ENCODE data around the gene FN3KRP.

FN3KRP gene

GRCh38 chr17:82692268-82692667, 24.2 kb upstream of the FN3KRP start:
- ATAC-seq (ENCODE audit: low read depth), result no peak
- DNase-seq (ENCODE audit: low spot score), result no peak
- Histone ChIP-seq H3K9me3 (ENCODE audit: severe bottlenecking) (no peaks in the 10 kb centered on the region), H3K4me1 (ENCODE audit: insufficient read depth, poor library complexity, severe bottlenecking) (no peaks in the 10 kb centered on the region), H3K4me3 (ENCODE audit: severe bottlenecking) (no peak overlapping the region), H3K36me3 (ENCODE audit: low read depth) (no peaks in the 10 kb centered on the region), H3K27me3 (ENCODE audit: insufficient read depth, poor library complexity, severe bottlenecking) (no peaks in the 10 kb centered on the region), H3K27ac (ENCODE audit: poor library complexity, severe bottlenecking) (no peak overlapping the region)
- TF ChIP-seq CTCF (IDR thresholded peaks at IDR 0.05; ENCODE audit: poor library complexity, severe bottlenecking), result no peak

- H3K27ac ChIP-seq (ENCODE audit: poor library complexity, severe bottlenecking), result no peak overlapping the region
- TF ChIP-seq CTCF (IDR thresholded peaks at IDR 0.05; ENCODE audit: poor library complexity, severe bottlenecking), result no peak
- no peaks in the 10 kb centered on the region for H3K4me1 ChIP-seq (ENCODE audit: insufficient read depth, poor library complexity, severe bottlenecking)
- no peak overlapping the region for H3K4me3 ChIP-seq (ENCODE audit: severe bottlenecking)
- ATAC-seq (ENCODE audit: low read depth), result no peak
- no peaks in the 10 kb centered on the region for H3K9me3 ChIP-seq (ENCODE audit: severe bottlenecking)
- no peaks in the 10 kb centered on the region for H3K36me3 ChIP-seq (ENCODE audit: low read depth)
- DNase-seq (ENCODE audit: low spot score), result no peak
- no peaks in the 10 kb centered on the region for H3K27me3 ChIP-seq (ENCODE audit: insufficient read depth, poor library complexity, severe bottlenecking)
Measured at GRCh38 chr17:82693168-82693867, 23.2 kb upstream of the FN3KRP start.

GRCh38 chr17:82694647-82695046, 21.9 kb upstream of the FN3KRP start:
- H3K4me3 ChIP-seq (ENCODE audit: severe bottlenecking), result no peak overlapping the region
- no peak for TF ChIP-seq CTCF (IDR thresholded peaks at IDR 0.05; ENCODE audit: poor library complexity, severe bottlenecking)
- no peak for DNase-seq (ENCODE audit: low spot score)
- H3K27ac ChIP-seq (ENCODE audit: poor library complexity, severe bottlenecking), result no peak overlapping the region
- no peaks in the 10 kb centered on the region for H3K4me1 ChIP-seq (ENCODE audit: insufficient read depth, poor library complexity, severe bottlenecking)
- H3K27me3 ChIP-seq (ENCODE audit: insufficient read depth, poor library complexity, severe bottlenecking), result no peaks in the 10 kb centered on the region
- no peak for ATAC-seq (ENCODE audit: low read depth)
- no peaks in the 10 kb centered on the region for H3K9me3 ChIP-seq (ENCODE audit: severe bottlenecking)
- no peaks in the 10 kb centered on the region for H3K36me3 ChIP-seq (ENCODE audit: low read depth)

- H3K4me3 ChIP-seq (ENCODE audit: severe bottlenecking), result no peak overlapping the region
- no peak for DNase-seq (ENCODE audit: low spot score)
- H3K27ac ChIP-seq (ENCODE audit: poor library complexity, severe bottlenecking), result no peak overlapping the region
- no peaks in the 10 kb centered on the region for H3K36me3 ChIP-seq (ENCODE audit: low read depth)
- no peak for TF ChIP-seq CTCF (IDR thresholded peaks at IDR 0.05; ENCODE audit: poor library complexity, severe bottlenecking)
- no peaks in the 10 kb centered on the region for H3K27me3 ChIP-seq (ENCODE audit: insufficient read depth, poor library complexity, severe bottlenecking)
- H3K9me3 ChIP-seq (ENCODE audit: severe bottlenecking), result no peaks in the 10 kb centered on the region
- no peaks in the 10 kb centered on the region for H3K4me1 ChIP-seq (ENCODE audit: insufficient read depth, poor library complexity, severe bottlenecking)
- ATAC-seq (ENCODE audit: low read depth), result no peak
Measured at GRCh38 chr17:82696259-82696658, 20.2 kb upstream of the FN3KRP start.

Measured in RWPE2 (cell line).